Activated CD4-positive, alpha-beta T cell treated with anti-CD3 and anti-CD28 coated beads for 36 hours (primary cell): Measurements from ENCODE around the gene ASAP3. TPM values are rescaled to one million over a fixed set of nuclear protein-coding genes. Genes with fewer than 3 reads are reported as not detected.

Source experiments
- ATAC-seq: fragments of 200-7000 bp; cut with Tn5 transposase; one replicate; pipeline ENCODE4 v1.10.0; 2021; ENCODE audit warnings: mild to moderate bottlenecking, moderate library complexity
- CTCF ChIA-PET: fragments of 350-600 bp; sonication (Branson Sonifier 250); formaldehyde crosslinking; loops from one replicate; lab custom pipeline; 2021; ENCODE audit warnings: antibody characterized with exemption; lab: Charles Lee
- POLR2A ChIA-PET: fragments of 350-600 bp; sonication (Branson Sonifier 250); formaldehyde crosslinking; loops from one replicate; lab custom pipeline; 2021; ENCODE audit warnings: antibody characterized with exemption, inconsistent platforms; lab: Charles Lee
- DNase-seq: peaks from one replicate; pipeline ENCODE4 v3.0.0-alpha.2; 2020
- H3K27ac Mint-ChIP-seq: one replicate; pipeline ENCODE4 v1.8.0; 2021; ENCODE audit warnings: mixed read lengths
- H3K27me3 Mint-ChIP-seq: one replicate; pipeline ENCODE4 v1.8.0; 2021; ENCODE audit warnings: mixed read lengths
- H3K36me3 Mint-ChIP-seq: one replicate; pipeline ENCODE4 v1.8.0; 2021; ENCODE audit warnings: low read depth, mixed read lengths
- H3K4me1 Mint-ChIP-seq: one replicate; pipeline ENCODE4 v1.8.0; 2021; ENCODE audit warnings: mixed read lengths
- H3K4me3 Mint-ChIP-seq: one replicate; pipeline ENCODE4 v1.8.0; 2021; ENCODE audit warnings: mild to moderate bottlenecking, moderate library complexity, mixed read lengths
- H3K9me3 Mint-ChIP-seq: one replicate; pipeline ENCODE4 v1.8.0; 2021; ENCODE audit warnings: low read depth, mixed read lengths
- intact Hi-C, 2 experiments: fragments of 100-400 bp; cut with DNase I in 1 of 2; cut with micrococcal nuclease in 1 of 2; formaldehyde crosslinking; loops; one replicate each; pipeline versions ENCODE4 v1.14.2 to v1.15.1; 2022 to 2024; cut with DNase I, micrococcal nuclease
- total RNA-seq, 2 experiments: library from RNA; stranded (reverse); gene quantifications; one replicate each; pipeline ENCODE4 v1.2.3, GENCODE V29; 2021

Gene ASAP3
- under 1 TPM; 0.37 to 0.57 TPM for total RNA-seq

DNA sequence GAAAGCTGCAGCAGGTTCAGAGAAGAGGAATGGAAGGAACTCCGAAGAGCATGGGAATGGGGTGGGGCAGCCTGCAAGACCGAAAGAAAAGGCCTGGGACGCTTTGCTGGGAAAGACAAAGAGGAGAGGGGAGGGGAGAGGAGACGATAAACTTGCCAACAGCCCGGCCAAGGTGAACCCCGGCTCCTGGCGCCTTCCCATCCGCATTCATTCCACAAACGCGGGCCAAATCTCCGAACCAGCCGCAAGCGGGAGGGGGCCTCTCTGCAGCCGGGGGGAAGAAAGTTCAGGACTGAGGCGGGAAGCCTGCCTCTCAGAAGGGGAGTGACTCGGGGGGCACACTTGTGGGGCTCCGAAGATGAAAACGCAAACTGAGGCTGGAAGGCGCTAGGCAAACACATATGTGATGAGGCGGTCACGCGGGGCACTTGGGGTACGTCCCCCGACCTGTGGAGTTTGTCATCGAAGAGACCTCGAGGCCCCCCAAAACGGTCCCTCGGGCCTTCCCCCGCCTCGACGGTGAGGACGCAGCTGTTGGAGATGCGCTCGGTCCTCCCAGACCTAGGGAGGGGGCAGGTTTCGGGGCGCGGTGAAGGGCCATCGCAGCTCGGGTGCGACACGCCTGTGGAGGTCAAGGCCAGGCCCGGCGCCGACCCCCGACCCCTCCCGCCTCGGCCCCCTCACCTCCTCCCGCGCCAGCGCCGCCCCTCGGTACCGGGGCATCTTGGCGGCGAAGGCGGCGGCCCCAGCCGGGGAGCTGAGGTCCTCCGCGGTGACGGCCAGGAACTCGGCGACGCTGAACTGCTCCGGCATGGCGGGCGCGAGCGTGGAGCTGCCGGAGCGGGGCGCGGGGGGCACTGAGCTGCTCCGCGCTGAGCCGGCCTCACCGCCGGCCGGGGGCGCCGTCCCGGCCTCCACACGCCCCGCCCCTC, at the start of gene ASAP3:
TSS of gene ASAP3 (minus strand) at position 859 of the 932 bp plus-strand sequence. CDS start at position 813, 46 bp downstream.
- ChIA-PET POLR2A (interaction anchor here (0.5 to 0.8 kb wide), 4 partner anchors 18 to 338 kb away, joined by 3 to 4 read pairs (median 4); partner anchors contain the start of gene RPL11), CTCF (interaction anchor here (0.7 to 4.3 kb wide), 4 partner anchors 13 to 296 kb away, joined by 3 to 48 read pairs (median 8); no protein-coding TSS in a partner anchor)
- Mint-ChIP-seq H3K9me3 (no peaks in the 10 kb centered on the region), H3K27me3 (peaks cover 18% of the 10 kb centered on the region), H3K36me3 (no peaks in the 10 kb centered on the region), H3K27ac (peak within 1 kb of the TSS; percentile 33), H3K4me3 (peak within 1 kb of the TSS; percentile 79), H3K4me1 (peaks cover 20% of the 10 kb centered on the region)
- DNase-seq = no peak
- intact Hi-C loops = loop anchor here in 1 of 2 experiments (1.0 to 10.0 kb wide), 9 partner anchors 48 to 1029 kb away; partner anchors contain the start of genes E2F2, ELOA, HNRNPR and ID3
- ATAC-seq = peak; percentile 43

- Mint-ChIP-seq H3K4me1 (peaks cover 49% of the 10 kb centered on the region), H3K27ac (no peak overlapping the region)
- ATAC-seq = peak; percentile 30
Observed at GRCh38 chr1:23533246-23534023, 49.5 kb upstream of the ASAP3 start.

DNA sequence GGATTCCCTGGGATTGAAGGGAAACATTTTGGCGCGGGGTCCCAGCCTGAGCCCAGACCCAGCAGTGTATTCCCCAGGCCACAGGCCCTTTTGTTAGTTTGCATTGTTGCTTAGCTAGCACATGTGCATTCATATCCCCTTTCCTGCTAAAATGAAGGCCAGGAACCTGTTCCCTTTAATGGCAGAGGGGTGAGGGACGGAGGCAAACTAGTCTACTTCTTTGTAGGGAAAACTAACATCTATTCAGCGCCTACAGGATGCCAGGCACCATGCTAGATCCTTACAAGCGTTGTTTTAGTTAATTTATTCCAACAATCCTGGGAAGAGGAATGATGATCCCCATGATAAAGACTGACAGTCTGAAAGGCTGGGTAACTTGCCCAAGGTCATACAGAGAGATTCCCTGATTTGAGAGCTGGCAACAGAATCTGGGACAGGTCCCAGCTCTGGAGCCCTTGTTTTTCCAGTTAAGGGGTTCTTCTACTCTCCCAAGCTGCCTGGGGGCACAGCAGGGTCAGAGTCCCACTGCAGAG, 47.6 kb upstream of the ASAP3 start:
- intact Hi-C loops = loop anchor here (1.0 to 10.0 kb wide), 11 partner anchors 8 to 427 kb away; partner anchors contain the start of genes ASAP3 (in 1 of the 2), ELOA (in 1 of the 2), HNRNPR (in 1 of the 2) and ID3 (in 1 of the 2)
- Mint-ChIP-seq H3K27ac (peak overlapping the region; percentile 95), H3K27me3 (no peaks in the 10 kb centered on the region), H3K4me3 (peak overlapping the region; percentile 83), H3K9me3 (no peaks in the 10 kb centered on the region), H3K4me1 (peaks cover 61% of the 10 kb centered on the region), H3K36me3 (peaks cover 19% of the 10 kb centered on the region)
- ChIA-PET CTCF (interaction anchor here (0.6 to 9.3 kb wide), 11 partner anchors 9 to 160 kb away, joined by 3 to 82 read pairs (median 4); partner anchors contain the start of gene RPL11), POLR2A (interaction anchor here (0.6 to 2.2 kb wide), 9 partner anchors 11 to 166 kb away, joined by 3 to 12 read pairs (median 4); partner anchors contain the start of gene ZNF436)
- no peak for ATAC-seq
- no peak for DNase-seq

More at GRCh38 chr1:23533246-23534023, 49.5 kb upstream of the ASAP3 start:
- intact Hi-C loops = loop anchor here (1.0 to 10.0 kb wide), 3 partner anchors 11 to 429 kb away; partner anchors contain the start of gene ZNF436 (in 1 of the 2)
- Mint-ChIP-seq H3K27me3 (no peaks in the 10 kb centered on the region), H3K36me3 (peaks cover 13% of the 10 kb centered on the region), H3K4me3 (no peak overlapping the region), H3K9me3 (no peaks in the 10 kb centered on the region)
- ChIA-PET CTCF (interaction anchor here (0.6 to 9.3 kb wide), 5 partner anchors 20 to 129 kb away, joined by 3 to 82 read pairs (median 4); no protein-coding TSS in a partner anchor), POLR2A (interaction anchor here (0.6 to 1.0 kb wide), 3 partner anchors 10 to 161 kb away, joined by 3 to 4 read pairs (median 3); no protein-coding TSS in a partner anchor)
- peak; percentile 33 for DNase-seq

DNA sequence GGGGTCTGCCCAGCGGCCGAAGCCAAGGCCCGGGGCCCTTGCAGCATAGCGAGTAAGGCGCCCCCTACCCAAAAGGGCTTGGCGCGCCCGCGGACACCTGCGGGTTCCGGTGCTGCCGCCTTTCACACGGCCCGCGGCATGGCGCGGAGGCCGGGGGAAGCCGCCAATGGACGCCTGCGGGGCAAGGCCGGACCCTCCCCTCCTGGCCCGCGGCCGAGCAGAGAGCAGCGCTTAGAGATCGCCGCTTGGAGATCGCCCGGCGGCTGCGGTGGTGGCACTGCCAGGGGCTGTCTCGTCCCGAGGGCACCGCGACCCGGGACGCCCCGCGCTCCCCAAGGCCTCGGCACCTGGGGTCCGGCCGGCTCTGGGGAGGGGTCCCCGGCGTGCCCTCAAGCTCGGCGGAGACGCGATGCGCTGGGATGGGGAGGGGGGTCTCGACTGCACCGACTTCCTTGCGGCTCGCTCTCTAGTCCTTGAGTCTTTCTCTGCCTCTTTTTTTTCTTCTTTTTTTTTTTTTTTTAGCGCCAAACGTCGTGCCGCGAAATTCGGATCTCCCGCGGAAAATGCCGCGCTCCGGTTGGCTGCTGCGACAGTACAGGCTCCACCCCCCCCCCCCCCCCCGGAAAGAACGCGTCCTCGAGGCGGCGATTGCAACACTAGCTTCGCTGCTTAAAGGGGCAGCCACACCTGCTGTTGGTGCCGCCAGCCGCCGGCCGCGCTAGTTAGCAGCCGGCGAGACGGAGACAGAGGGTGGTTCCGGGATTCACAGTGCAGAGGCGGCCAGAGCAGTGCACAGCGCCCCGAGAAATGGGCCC, 47.0 kb upstream of the ASAP3 start, which contains the start of gene E2F2:
TSS of gene E2F2 (minus strand) at position 487 of the 815 bp plus-strand sequence. CDS start at position 47, 440 bp downstream.
- intact Hi-C loops = loop anchor here in 1 of 2 experiments (1.0 to 10.0 kb wide), 10 partner anchors 8 to 427 kb away; partner anchors contain the start of genes ASAP3, ELOA, HNRNPR and ID3
- ATAC-seq (peak; percentile 81), DNase-seq (peak; percentile 91)
- peaks cover 24% of the 10 kb centered on the region for H3K36me3 Mint-ChIP-seq
- H3K27me3 Mint-ChIP-seq = no peaks in the 10 kb centered on the region
- H3K9me3 Mint-ChIP-seq = no peaks in the 10 kb centered on the region
- ChIA-PET POLR2A (interaction anchor here (0.6 to 2.2 kb wide), 11 partner anchors 9 to 162 kb away, joined by 3 to 8 read pairs (median 3); partner anchors contain the start of gene ZNF436), CTCF (interaction anchor here (0.6 to 9.3 kb wide), 9 partner anchors 9 to 115 kb away, joined by 3 to 82 read pairs (median 5); no protein-coding TSS in a partner anchor)
- peaks cover 68% of the 10 kb centered on the region for H3K4me1 Mint-ChIP-seq
- H3K4me3 Mint-ChIP-seq = peak within 1 kb of the TSS; percentile 84
- H3K27ac Mint-ChIP-seq = peak within 1 kb of the TSS; percentile 95

- peak; percentile 64 for DNase-seq
- Mint-ChIP-seq H3K4me3 (peak overlapping the region; percentile 84), H3K4me1 (peaks cover 75% of the 10 kb centered on the region), H3K27me3 (no peaks in the 10 kb centered on the region), H3K9me3 (no peaks in the 10 kb centered on the region), H3K36me3 (peaks cover 28% of the 10 kb centered on the region), H3K27ac (peak overlapping the region; percentile 65)
- ChIA-PET POLR2A (interaction anchor here (0.7 to 2.2 kb wide), 6 partner anchors 9 to 62 kb away, joined by 3 to 8 read pairs (median 3); no protein-coding TSS in a partner anchor), CTCF (interaction anchor here (0.6 to 9.3 kb wide), 11 partner anchors 8 to 193 kb away, joined by 3 to 82 read pairs (median 4); no protein-coding TSS in a partner anchor)
- intact Hi-C loops = loop anchor here in 1 of 2 experiments (2.0 to 10.0 kb wide), 3 partner anchors 161 to 425 kb away; partner anchors contain the start of genes ELOA and RPL11
- ATAC-seq = peak; percentile 12
Observed at GRCh38 chr1:23530087-23530746, 46.2 kb upstream of the ASAP3 start.

DNA sequence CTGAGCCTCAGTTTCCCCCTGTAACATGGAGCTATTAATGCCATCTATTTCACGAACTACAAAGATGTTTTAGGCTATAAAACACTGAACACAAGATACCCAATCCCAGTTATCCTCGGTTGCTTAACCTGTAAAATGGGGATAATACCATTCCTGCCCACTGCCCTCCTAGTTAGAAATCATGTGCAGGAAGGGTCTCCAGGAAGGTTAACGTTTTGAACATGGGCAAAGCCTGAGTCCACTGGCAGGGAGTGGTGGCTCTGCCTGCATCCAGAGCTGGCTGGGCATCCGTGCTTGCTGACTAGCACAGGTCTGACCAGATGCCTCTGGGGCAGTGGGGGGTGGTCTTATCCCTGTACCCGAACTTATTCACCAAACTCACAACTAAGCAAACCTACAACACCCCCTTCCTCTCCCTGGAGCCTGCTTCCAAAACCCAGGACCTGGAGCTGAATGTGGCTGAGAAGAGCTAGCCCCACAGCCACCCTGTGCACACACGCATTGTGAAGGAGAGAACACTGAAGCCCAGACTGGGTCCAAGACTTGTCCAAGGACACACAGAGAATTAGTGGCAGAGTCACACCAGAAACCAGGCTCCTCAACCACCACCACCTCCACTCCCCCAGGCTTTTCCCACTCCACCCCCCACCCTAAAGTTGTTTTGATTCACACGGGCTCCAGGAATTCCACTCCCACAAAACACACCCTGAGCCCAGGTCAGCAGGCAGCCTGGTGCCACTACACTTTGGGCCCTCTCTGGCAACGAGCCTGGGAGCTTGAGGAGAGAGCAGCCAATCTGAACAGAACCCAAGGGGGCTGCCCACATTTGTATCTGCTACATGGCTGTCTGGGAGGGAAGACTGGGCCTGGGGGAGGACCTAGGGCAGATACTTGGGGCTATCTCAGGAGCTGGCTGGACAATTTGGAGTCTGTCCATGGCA, 45.4 kb upstream of the ASAP3 start:
- no peak for ATAC-seq
- intact Hi-C loops = loop anchor here in 1 of 2 experiments (2.0 to 10.0 kb wide), 3 partner anchors 161 to 425 kb away; partner anchors contain the start of genes ELOA and RPL11
- Mint-ChIP-seq H3K27ac (peak overlapping the region; percentile 65), H3K4me3 (peak overlapping the region; percentile 84), H3K36me3 (peaks cover 28% of the 10 kb centered on the region), H3K27me3 (no peaks in the 10 kb centered on the region), H3K4me1 (peaks cover 82% of the 10 kb centered on the region), H3K9me3 (no peaks in the 10 kb centered on the region)
- ChIA-PET POLR2A (interaction anchor here (0.6 to 2.2 kb wide), 9 partner anchors 10 to 185 kb away, joined by 3 to 8 read pairs (median 3); partner anchors contain the start of gene HNRNPR), CTCF (interaction anchor here (0.6 to 9.3 kb wide), 13 partner anchors 8 to 312 kb away, joined by 3 to 82 read pairs (median 4); partner anchors contain the start of gene HTR1D)
- DNase-seq = peak; percentile 46

DNA sequence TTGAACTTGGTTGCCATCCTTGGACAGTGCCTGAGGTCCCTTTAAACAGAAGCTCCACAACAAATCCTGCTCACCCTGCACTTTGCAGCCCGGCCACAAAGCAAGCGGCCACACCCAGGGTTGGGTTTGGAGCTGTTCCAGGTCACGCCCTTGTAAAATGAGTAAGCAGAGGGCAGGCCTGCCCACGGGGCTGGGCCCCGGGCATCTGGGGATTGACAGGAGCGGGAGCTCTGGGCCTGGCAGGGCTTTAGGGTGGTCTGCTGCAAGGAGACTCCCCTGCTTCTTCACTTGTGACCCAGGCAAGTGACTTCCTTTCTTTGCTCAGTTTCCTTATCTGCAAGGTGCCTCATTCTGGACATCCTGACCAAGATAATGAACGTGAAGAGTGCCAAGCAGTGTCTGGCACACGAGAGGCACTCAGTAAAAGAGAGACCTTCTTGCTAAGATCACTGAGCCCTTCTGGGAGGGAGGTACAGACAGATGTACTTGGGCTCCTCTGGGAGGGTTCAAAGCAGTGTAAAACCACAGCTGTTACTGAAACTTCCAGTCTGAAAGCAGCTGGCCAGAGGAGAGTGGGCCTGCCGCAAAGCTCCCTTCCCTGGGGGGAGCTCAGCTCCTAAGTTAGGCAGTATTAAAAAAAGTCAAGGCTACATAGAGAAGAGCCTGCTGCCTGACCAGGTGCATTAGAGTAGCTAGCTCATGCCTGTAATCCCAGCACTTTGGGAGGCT, 44.4 kb upstream of the ASAP3 start:
- no peaks in the 10 kb centered on the region for H3K27me3 Mint-ChIP-seq
- H3K27ac Mint-ChIP-seq = peak overlapping the region; percentile 25
- intact Hi-C loops = no loop called here
- CTCF ChIA-PET = interaction anchor here (0.5 to 9.3 kb wide), 21 partner anchors 9 to 1510 kb away, joined by 3 to 82 read pairs (median 4); partner anchors contain the start of genes HTR1D and RPL11
- no peaks in the 10 kb centered on the region for H3K9me3 Mint-ChIP-seq
- peaks cover 79% of the 10 kb centered on the region for H3K4me1 Mint-ChIP-seq
- POLR2A ChIA-PET = interaction anchor here (0.6 to 1.7 kb wide), 12 partner anchors 11 to 184 kb away, joined by 3 to 8 read pairs (median 3); partner anchors contain the start of genes HNRNPR and RPL11
- H3K36me3 Mint-ChIP-seq = peaks cover 33% of the 10 kb centered on the region
- H3K4me3 Mint-ChIP-seq = peak overlapping the region; percentile 84
- DNase-seq (peak; percentile 88), ATAC-seq (peak; percentile 66)
